ENCODE measurements around the gene IL36RN.

- TF ChIP-seq CTCF (IDR thresholded peaks at IDR 0.05) (no peak), POLR2A (IDR thresholded peaks at IDR 0.05) (no peak)
Observed at GRCh38 chr2:113024764-113025163, 34.2 kb upstream of the IL36RN start.

Measured in thyroid gland (tissue), 4 donors.